Neural cell (in vitro differentiated cells): ENCODE measurements around the gene CPNE5.

Source experiments
- EP300 ChIP-seq: fragments of 450-650 bp; conservative IDR thresholded peaks from 2 replicates; pipeline ENCODE4 v1.6.1; 2014; ENCODE audit warnings: antibody characterized with exemption, mild to moderate bottlenecking, moderate library complexity; ENCODE audit not compliant: poor library complexity, severe bottlenecking
- POLR2AphosphoS5 ChIP-seq: IDR thresholded peaks from 2 replicates; pipeline ENCODE4 v1.6.1; 2012
- TF ChIP-seq, protein P1 (sequence below): fragments of 450-650 bp; IDR thresholded peaks from 2 replicates; pipeline ENCODE4 v1.5.1; 2014; ENCODE audit warnings: antibody characterized with exemption, mild to moderate bottlenecking, moderate library complexity; ENCODE audit not compliant: poor library complexity, severe bottlenecking
- TF ChIP-seq, protein P2 (sequence below): IDR thresholded peaks from 2 replicates; pipeline ENCODE4 v1.6.1; 2012; ENCODE audit warnings: borderline replicate concordance

DNA sequence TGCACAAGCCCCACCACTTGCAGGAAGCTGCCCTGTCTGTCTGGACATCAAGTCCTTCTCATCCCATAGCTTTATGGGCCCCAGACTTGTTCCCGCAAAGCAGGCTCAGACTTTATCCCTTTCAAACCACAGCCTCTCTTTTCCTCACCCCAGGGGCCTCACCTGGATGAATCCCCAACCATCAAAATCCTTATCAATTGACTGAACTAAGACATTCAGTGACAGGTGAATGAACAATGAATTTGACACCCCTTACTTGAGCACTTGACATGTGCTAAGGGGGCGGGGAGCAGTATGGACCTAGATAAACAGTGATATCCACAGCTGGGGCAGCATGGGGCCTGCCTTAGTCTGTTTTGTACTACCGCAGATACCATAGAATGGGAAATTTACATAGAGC is 136.6 kb downstream of the CPNE5 start:
- TF ChIP-seq, protein P1, sequence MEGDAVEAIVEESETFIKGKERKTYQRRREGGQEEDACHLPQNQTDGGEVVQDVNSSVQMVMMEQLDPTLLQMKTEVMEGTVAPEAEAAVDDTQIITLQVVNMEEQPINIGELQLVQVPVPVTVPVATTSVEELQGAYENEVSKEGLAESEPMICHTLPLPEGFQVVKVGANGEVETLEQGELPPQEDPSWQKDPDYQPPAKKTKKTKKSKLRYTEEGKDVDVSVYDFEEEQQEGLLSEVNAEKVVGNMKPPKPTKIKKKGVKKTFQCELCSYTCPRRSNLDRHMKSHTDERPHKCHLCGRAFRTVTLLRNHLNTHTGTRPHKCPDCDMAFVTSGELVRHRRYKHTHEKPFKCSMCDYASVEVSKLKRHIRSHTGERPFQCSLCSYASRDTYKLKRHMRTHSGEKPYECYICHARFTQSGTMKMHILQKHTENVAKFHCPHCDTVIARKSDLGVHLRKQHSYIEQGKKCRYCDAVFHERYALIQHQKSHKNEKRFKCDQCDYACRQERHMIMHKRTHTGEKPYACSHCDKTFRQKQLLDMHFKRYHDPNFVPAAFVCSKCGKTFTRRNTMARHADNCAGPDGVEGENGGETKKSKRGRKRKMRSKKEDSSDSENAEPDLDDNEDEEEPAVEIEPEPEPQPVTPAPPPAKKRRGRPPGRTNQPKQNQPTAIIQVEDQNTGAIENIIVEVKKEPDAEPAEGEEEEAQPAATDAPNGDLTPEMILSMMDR = no peak
- TF ChIP-seq POLR2AphosphoS5 (no peak), EP300 (no peak)
- TF ChIP-seq, protein P2, sequence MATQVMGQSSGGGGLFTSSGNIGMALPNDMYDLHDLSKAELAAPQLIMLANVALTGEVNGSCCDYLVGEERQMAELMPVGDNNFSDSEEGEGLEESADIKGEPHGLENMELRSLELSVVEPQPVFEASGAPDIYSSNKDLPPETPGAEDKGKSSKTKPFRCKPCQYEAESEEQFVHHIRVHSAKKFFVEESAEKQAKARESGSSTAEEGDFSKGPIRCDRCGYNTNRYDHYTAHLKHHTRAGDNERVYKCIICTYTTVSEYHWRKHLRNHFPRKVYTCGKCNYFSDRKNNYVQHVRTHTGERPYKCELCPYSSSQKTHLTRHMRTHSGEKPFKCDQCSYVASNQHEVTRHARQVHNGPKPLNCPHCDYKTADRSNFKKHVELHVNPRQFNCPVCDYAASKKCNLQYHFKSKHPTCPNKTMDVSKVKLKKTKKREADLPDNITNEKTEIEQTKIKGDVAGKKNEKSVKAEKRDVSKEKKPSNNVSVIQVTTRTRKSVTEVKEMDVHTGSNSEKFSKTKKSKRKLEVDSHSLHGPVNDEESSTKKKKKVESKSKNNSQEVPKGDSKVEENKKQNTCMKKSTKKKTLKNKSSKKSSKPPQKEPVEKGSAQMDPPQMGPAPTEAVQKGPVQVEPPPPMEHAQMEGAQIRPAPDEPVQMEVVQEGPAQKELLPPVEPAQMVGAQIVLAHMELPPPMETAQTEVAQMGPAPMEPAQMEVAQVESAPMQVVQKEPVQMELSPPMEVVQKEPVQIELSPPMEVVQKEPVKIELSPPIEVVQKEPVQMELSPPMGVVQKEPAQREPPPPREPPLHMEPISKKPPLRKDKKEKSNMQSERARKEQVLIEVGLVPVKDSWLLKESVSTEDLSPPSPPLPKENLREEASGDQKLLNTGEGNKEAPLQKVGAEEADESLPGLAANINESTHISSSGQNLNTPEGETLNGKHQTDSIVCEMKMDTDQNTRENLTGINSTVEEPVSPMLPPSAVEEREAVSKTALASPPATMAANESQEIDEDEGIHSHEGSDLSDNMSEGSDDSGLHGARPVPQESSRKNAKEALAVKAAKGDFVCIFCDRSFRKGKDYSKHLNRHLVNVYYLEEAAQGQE = no peak
